Hematopoietic multipotent progenitor cell treated with erythropoietin and hydrocortisone succinate and interleukin-3 and kit ligand, for 8 days (in vitro differentiated cells): ENCODE measurements around the gene HIBCH.
"Not testable (repeated sequence)": the region's sequence is repeated elsewhere in the genome, so short reads cannot be mapped to it uniquely, and the experiment has no call there.

Experiments used
- DNase-seq: peaks from one replicate; pipeline ENCODE4 v3.0.0-alpha.2; 2015

The HIBCH gene

GRCh38 chr2:190182071-190182524 lies 137.5 kb downstream of the HIBCH start:
- DNase-seq = peak; percentile 64

DNA sequence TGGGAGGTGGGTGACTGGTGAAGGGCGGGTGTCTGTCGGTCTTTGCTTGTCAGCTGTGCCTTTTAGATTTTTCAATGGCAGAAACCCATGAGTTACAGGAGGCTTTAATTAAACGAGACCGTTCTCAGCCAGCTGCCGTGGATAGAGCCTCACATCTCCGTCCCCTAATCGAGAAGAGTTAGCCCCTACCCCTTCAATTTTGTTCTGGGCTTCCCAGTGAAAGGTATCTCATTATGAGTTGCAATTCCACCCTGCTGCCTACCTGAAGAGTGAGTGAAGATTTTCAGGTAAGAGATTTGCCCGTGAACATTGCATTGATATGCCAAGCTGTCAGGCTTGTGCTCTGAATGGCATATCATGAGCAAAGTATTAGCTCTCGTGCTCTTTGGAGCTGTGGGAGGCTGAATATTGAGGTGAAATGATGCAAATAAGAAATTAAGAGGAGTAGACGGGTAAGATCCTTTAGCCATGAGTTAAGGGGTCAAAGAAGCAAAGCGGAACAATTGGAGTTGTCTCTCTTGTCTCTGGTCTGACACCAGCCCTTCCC lies 138.4 kb downstream of the HIBCH start:
- DNase-seq = peak; percentile 63

DNA sequence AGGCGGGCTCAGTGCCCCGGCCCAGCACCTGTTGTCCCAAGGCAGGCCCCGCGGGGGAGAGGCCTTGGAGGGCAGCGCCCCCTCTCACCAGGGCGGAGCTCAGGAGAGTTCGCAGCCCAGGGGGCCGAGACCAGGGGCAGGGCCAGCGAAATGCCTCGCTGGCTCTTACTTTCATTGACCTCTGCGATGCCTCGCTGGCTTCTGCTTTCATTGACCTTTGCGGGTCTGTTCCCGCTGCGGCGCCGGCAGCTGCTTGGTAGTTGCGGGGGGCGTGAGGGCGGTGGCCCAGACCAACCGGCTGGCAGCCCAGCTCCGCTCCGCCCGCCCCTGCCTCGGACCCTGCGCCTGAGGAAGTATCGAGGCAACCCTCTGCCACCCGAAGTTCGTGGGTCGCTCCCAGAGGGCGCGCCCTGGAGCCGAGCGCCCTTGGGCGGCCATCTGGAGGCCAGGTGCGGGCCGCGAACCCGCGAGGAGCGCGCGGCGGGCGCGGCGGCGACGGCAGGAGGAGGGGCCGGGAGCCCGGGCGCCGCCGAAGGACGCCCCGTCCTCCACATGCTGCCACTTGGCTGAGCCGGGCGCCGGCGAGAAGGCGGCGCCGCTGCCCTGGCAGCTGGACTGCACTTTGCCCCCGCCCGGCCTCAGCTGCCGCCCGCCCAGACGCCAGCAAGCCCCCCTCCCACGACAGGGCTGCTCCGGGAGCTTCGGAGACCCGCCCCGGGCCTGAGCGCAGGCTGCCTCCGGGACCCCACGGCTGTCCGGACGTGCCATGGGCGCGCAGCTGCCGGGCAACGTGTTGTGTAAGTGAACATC lies 139.1 kb downstream of the HIBCH start:
- peak; percentile 87 for DNase-seq

DNA sequence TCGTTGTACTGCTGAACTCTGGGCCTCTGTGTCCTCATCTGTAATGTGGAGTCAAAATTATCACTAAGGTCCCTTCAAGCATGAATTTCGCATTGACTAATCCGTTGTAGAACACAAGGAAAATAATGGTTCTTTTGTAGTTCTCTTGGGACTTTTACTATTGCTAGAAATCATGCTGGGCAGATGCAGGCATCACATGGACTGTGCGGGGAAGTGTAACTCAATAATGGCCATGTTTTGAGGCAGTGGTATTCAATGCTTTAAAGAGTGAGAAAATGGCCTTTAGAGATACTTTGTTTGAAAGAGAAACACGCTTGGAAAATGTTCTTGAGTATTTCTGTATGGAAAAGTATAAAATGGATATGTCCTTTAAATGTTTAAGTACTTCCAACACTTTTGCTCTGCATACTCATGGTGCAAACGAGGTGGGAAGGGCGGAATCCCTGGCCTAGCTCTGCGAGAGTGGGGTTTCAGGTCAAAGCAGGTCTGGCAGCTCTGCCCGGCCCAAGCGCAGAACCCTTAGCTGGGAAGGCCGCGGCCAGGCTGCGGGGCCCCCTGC lies 139.8 kb downstream of the HIBCH start:
- DNase-seq = no peak

DNA sequence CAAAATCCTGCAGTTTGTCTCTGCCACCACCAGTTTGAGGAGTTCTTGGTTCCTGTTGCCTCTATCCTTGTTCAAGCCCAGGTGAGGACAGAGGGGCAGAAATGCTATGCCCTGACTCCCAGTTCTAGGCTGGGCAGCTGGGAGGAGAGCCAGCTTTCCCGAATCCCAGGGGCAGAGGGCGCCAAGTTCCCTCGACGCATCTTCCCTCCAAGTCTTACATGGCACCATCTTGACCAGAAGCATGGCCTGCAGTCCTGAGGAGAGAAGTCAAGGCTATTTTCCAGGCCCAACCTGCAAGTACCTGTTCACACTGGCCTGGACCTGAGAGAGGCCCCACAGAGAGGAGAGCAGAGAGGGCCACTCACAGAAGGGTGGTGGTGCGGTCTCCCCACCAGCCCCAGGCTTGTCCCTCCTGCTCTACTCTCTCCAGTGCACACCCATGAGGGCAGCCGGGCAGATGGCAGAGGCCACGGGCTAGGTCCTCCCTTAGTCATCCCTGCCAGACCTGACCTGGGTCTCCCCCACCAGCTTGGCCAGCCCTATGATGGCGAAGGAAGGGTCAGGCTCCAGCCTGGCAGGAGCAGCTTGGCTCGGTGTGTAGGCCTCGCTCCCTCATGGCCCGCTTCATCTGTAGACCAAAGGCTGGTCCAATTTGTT lies 141.4 kb downstream of the HIBCH start:
- DNase-seq = no peak

GRCh38 chr2:190177249-190178040 lies 142.2 kb downstream of the HIBCH start:
- no peak for DNase-seq

GRCh38 chr2:190173392-190173791 lies 146.2 kb downstream of the HIBCH start:
- DNase-seq = no peak

DNA sequence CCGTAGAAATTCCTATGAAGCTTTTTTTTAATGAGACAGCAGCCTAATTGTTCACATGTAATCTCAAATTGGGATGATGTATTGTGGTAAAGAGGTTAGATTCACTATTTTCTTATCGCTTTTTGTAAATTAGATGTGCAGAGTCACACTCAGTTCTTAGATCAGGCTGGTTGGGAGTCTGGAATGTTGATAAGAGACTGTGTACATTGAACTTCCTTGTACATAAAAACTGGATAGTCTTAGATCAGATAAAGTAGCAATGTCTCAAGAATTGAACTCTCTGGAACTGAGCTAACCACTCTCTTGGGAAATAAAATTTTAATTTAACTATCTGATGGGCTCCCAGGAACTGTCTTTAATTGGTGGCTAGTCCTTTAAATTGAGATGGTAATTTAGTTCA lies 149.0 kb downstream of the HIBCH start:
- peak; percentile 48 for DNase-seq

GRCh38 chr2:190169221-190170072 lies 150.2 kb downstream of the HIBCH start:
- DNase-seq = no peak

DNA sequence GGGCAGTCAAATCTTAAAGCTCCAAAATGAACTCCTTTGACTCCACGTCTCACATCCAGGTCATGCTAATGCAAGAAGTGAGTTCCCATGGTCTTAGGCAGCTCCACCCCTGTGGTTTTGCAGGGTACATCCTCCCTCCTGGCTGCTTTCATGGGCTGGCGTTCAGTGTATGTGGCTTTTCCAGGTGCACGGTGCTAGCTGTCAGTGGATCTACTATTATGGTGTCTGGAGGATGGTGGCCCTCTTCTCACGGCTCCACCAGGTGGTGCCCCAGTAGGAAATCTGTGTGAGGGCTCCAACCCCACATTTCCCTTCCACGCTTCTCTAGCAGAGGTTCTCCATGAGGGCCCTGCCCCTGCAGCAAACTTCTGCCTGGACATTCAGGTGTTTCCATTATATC lies 151.9 kb downstream of the HIBCH start:
- no peak for DNase-seq

GRCh38 chr2:190165491-190165890 lies 154.1 kb downstream of the HIBCH start:
- DNase-seq = no peak

GRCh38 chr2:190162851-190163250 lies 156.8 kb downstream of the HIBCH start:
- DNase-seq = no peak

DNA sequence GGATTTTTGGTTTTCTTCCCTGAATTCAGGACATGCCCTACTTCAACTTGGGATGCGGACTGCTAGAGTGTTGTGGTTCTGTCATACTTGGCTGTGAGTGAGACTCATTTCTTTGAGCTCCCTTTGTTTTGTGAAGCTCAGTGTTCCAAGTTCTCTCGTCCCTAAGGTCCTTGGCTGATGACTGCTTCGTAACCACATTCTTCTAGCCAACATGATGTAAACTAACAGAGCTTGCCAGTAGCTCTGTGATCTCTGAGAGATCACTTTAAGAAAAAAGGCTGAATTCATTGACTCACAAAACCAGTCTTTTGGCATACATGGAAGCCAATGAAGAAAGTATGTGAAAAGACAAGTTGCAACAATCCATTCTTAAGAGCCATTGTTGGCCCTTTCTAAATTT lies 160.2 kb downstream of the HIBCH start:
- no peak for DNase-seq

GRCh38 chr2:190158798-190159434 lies 160.7 kb downstream of the HIBCH start:
- DNase-seq = no peak

GRCh38 chr2:190157613-190158528 lies 161.8 kb downstream of the HIBCH start:
- DNase-seq = not testable (repeated sequence)

GRCh38 chr2:190156530-190157212 lies 163.0 kb downstream of the HIBCH start:
- DNase-seq = no peak
